ENCODE data around the gene C1orf116.

DNA sequence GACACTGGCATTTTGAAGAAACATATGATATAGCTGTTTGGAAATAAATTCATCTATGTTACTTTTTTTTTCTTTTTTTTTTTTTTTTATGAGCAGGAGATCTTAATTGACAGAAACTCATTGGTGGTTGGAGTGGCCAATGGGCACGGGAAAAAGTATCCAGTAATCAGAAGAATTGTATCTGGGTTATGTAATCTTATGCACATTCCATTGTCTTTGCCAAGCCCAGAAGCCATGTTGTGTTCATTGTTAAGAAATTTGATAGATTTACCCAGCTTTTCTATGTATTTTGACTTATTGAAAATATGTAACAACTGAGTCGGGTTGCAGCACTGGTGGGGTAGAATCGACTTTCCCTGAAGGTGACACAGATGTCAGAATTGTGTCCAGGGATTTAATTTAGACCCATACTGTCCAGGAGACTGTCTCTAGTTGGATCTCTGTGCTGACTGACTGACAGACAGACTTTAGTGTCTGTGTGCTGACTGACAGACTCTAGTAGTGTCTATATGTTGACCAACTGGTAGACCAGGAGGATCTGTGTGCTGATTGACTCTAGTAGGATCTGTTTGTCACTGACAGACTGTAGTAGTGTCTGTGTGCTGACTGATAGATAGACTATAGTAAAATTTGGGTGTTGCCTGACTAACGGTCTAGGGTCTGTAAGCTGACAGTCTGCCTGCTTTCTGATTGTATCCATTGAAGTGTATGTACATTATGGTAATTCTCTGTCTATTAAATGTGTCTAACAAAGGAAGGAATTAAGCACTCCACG is 43.8 kb upstream of the C1orf116 start:
- TF ChIP-seq EGR1 (IDR thresholded peaks at IDR 0.05; ENCODE audit: low read depth in 2 of 2) = no peak
- TF ChIP-seq SP1 (IDR thresholded peaks at IDR 0.05) = no peak
- TF ChIP-seq TAF1 (conservative IDR thresholded peaks at IDR 0.05) = no peak
- TF ChIP-seq, protein P1, sequence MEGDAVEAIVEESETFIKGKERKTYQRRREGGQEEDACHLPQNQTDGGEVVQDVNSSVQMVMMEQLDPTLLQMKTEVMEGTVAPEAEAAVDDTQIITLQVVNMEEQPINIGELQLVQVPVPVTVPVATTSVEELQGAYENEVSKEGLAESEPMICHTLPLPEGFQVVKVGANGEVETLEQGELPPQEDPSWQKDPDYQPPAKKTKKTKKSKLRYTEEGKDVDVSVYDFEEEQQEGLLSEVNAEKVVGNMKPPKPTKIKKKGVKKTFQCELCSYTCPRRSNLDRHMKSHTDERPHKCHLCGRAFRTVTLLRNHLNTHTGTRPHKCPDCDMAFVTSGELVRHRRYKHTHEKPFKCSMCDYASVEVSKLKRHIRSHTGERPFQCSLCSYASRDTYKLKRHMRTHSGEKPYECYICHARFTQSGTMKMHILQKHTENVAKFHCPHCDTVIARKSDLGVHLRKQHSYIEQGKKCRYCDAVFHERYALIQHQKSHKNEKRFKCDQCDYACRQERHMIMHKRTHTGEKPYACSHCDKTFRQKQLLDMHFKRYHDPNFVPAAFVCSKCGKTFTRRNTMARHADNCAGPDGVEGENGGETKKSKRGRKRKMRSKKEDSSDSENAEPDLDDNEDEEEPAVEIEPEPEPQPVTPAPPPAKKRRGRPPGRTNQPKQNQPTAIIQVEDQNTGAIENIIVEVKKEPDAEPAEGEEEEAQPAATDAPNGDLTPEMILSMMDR (IDR thresholded peaks at IDR 0.05; ENCODE audit: low read depth, low read length, missing input control) = no peak
- no peak for TF ChIP-seq FOXA1 (IDR thresholded peaks at IDR 0.05)
- TF ChIP-seq, protein P2, sequence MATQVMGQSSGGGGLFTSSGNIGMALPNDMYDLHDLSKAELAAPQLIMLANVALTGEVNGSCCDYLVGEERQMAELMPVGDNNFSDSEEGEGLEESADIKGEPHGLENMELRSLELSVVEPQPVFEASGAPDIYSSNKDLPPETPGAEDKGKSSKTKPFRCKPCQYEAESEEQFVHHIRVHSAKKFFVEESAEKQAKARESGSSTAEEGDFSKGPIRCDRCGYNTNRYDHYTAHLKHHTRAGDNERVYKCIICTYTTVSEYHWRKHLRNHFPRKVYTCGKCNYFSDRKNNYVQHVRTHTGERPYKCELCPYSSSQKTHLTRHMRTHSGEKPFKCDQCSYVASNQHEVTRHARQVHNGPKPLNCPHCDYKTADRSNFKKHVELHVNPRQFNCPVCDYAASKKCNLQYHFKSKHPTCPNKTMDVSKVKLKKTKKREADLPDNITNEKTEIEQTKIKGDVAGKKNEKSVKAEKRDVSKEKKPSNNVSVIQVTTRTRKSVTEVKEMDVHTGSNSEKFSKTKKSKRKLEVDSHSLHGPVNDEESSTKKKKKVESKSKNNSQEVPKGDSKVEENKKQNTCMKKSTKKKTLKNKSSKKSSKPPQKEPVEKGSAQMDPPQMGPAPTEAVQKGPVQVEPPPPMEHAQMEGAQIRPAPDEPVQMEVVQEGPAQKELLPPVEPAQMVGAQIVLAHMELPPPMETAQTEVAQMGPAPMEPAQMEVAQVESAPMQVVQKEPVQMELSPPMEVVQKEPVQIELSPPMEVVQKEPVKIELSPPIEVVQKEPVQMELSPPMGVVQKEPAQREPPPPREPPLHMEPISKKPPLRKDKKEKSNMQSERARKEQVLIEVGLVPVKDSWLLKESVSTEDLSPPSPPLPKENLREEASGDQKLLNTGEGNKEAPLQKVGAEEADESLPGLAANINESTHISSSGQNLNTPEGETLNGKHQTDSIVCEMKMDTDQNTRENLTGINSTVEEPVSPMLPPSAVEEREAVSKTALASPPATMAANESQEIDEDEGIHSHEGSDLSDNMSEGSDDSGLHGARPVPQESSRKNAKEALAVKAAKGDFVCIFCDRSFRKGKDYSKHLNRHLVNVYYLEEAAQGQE (IDR thresholded peaks at IDR 0.05) = no peak
- TF ChIP-seq, protein P3, sequence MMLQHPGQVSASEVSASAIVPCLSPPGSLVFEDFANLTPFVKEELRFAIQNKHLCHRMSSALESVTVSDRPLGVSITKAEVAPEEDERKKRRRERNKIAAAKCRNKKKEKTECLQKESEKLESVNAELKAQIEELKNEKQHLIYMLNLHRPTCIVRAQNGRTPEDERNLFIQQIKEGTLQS (IDR thresholded peaks at IDR 0.05) = no peak
- TF ChIP-seq RAD21 (IDR thresholded peaks at IDR 0.05) = no peak
- no peak for TF ChIP-seq YY1 (IDR thresholded peaks at IDR 0.05)
- TF ChIP-seq, protein P4, sequence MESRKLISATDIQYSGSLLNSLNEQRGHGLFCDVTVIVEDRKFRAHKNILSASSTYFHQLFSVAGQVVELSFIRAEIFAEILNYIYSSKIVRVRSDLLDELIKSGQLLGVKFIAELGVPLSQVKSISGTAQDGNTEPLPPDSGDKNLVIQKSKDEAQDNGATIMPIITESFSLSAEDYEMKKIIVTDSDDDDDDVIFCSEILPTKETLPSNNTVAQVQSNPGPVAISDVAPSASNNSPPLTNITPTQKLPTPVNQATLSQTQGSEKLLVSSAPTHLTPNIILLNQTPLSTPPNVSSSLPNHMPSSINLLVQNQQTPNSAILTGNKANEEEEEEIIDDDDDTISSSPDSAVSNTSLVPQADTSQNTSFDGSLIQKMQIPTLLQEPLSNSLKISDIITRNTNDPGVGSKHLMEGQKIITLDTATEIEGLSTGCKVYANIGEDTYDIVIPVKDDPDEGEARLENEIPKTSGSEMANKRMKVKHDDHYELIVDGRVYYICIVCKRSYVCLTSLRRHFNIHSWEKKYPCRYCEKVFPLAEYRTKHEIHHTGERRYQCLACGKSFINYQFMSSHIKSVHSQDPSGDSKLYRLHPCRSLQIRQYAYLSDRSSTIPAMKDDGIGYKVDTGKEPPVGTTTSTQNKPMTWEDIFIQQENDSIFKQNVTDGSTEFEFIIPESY (IDR thresholded peaks at IDR 0.05) = no peak
- TF ChIP-seq, protein P5, sequence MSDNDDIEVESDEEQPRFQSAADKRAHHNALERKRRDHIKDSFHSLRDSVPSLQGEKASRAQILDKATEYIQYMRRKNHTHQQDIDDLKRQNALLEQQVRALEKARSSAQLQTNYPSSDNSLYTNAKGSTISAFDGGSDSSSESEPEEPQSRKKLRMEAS (IDR thresholded peaks at IDR 0.05) = no peak
- no peak for TF ChIP-seq NR2F2 (IDR thresholded peaks at IDR 0.05)
